IPS-18a (cell line): ENCODE results near the gene OPCML.
A peak's percentile ranks its signal among the peaks of the same experiment; 100 is the strongest.

Experiments used
- H3K27ac ChIP-seq: one replicate; pipeline ENCODE4 v1.5.1; 2013; ENCODE audit warnings: low read length
- H3K27me3 ChIP-seq: one replicate; pipeline ENCODE4 v1.6.1; 2013; ENCODE audit warnings: mild to moderate bottlenecking, low read length; ENCODE audit not compliant: control insufficient read depth, insufficient read depth
- H3K36me3 ChIP-seq: one replicate; pipeline ENCODE4 v1.6.1; 2013; ENCODE audit warnings: low read depth, low read length; ENCODE audit not compliant: control insufficient read depth
- H3K4me1 ChIP-seq: one replicate; pipeline ENCODE4 v1.6.1; 2013; ENCODE audit warnings: low read depth, low read length; ENCODE audit not compliant: control insufficient read depth
- H3K4me3 ChIP-seq: one replicate; pipeline ENCODE4 v1.5.1; 2013; ENCODE audit warnings: low read length
- H3K9ac ChIP-seq: one replicate; pipeline ENCODE4 v1.6.1; 2013; ENCODE audit warnings: mild to moderate bottlenecking, low read length, moderate library complexity
- H3K9me3 ChIP-seq: one replicate; pipeline ENCODE4 v1.6.1; 2013; ENCODE audit warnings: low read depth, low read length; ENCODE audit not compliant: control insufficient read depth

OPCML gene

DNA sequence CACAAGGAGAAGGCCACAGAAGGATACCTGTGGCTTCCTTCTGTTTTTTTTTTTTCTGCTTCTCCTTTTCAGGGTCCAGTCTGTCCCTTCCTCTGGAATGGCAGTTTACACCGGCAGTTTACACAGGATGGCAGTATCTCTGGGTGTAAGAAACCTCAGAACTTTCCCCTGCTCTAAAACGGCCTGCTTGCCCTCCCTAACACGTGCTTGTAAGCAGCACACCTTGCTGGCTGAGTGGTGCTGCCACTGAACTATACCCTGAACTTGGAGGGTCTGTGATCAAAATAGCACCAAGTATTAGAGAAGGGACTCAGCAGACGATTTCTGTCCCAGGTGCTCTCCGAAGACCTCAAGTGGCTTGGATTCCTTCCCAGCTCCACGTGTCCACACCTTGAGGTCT, 904 bp upstream of the OPCML start:
- Histone ChIP-seq H3K36me3 (no peaks in the 10 kb centered on the region), H3K4me3 (no peak overlapping the region), H3K9ac (no peak overlapping the region), H3K9me3 (no peaks in the 10 kb centered on the region), H3K27ac (no peak overlapping the region), H3K27me3 (peaks cover 47% of the 10 kb centered on the region), H3K4me1 (peaks cover 44% of the 10 kb centered on the region)

DNA sequence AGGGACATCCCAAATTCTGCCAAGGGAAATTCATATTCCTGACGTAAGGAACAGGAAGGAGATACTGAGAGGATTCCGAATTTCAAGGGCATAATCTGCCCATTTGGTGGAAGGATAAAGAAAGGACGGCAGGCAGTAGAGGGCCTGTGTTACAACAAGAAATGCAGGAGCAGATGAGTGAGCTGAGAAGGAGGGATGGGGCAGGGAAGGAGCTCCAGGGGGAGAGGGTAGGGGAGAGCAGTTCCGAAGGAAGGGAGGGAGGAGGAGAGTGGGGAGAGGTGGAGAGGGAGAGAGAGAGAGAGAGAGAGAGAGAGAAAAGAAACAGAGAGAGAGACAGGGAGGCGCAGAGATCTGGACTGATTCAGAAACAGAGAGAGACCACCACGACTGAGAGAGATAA, 843 bp downstream of the OPCML start:
- no peaks in the 10 kb centered on the region for H3K36me3 ChIP-seq
- H3K4me1 ChIP-seq, result peaks cover 44% of the 10 kb centered on the region
- H3K9ac ChIP-seq, result no peak overlapping the region
- no peaks in the 10 kb centered on the region for H3K9me3 ChIP-seq
- no peak overlapping the region for H3K27ac ChIP-seq
- H3K4me3 ChIP-seq, result peak overlapping the region; percentile 55
- peaks cover 47% of the 10 kb centered on the region for H3K27me3 ChIP-seq

DNA sequence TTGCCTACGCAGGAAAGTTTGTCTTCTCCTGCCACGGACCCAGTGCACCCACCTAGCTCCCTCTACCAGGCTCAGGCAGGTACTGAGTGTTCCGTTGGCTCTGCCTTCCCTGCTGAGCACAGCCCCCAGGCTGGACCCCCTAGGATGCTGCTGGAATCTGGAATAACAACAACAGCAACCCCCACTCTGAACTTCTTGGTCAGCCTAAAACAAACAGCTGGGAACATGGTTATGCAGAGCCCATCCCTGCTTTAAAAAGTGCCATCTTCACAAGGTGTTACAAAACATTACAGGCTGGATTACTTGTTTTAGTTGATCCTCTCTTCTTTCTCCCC, 1.8 kb downstream of the OPCML start:
- no peak overlapping the region for H3K9ac ChIP-seq

DNA sequence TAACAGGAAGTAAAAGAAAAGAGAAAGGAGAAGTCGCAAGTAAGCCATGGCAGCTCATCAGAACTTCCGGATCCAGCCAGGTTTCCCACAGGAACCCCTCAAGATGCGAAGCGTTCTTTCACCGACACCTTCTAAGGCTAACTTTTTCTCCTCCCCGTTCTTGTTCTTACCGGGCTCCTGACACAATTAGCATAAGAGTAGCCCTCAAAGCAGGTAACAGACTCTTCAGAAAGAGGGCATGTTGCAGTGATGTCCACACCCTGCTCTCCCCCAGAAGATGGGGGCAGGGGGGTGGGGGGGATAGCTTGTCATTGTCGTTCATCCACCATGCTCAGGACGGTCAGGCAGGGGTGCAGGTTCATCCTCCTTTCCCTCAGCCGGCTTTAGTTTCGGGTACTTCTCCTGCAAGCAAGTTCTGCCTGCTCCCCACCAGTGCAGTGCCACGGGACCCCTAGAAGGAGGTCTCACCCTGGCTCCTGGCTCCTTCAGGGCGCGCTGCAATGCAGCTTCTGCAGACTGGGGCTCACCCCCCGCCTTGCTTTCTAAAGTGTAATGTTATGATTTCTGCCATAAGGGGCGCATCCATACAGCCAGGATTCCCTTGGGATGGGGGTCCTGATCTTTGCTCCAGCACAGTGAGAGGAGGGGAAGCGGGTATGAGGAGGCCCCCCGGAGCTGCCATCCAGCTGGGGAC, 2.3 kb downstream of the OPCML start:
- no peaks in the 10 kb centered on the region for H3K9me3 ChIP-seq
- H3K27me3 ChIP-seq, result peaks cover 47% of the 10 kb centered on the region

More for the DNA sequence above, 1.8 kb downstream of the OPCML start:
- H3K4me1 ChIP-seq, result peaks cover 44% of the 10 kb centered on the region
- no peak overlapping the region for H3K27ac ChIP-seq
- peak overlapping the region; percentile 55 for H3K4me3 ChIP-seq
- H3K36me3 ChIP-seq, result no peaks in the 10 kb centered on the region
- H3K9me3 ChIP-seq, result no peaks in the 10 kb centered on the region
- H3K27me3 ChIP-seq, result peaks cover 47% of the 10 kb centered on the region

DNA sequence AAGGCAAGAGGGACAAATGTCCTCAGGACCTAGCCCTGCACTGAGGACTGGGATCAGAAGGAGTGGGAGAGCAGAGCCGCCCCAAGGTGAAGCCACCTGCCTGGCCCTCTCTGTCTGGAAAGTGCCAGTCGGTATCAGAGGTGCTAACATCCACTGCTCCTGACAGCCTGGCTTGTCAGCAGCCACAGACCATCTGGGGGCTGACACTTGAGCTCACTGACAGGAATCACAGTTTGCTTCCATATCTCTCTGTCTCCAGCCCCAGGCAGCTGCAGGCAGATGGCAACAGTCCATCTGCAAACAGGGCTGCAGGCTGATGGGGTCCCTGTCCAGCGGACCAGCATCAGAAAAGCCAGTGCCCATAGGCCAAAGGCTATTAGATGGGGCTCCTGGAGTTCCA, 5.5 kb downstream of the OPCML start:
- Histone ChIP-seq H3K4me3 (no peak overlapping the region), H3K27ac (no peak overlapping the region), H3K4me1 (peaks cover 28% of the 10 kb centered on the region), H3K9me3 (no peaks in the 10 kb centered on the region), H3K36me3 (no peaks in the 10 kb centered on the region), H3K27me3 (peaks cover 23% of the 10 kb centered on the region), H3K9ac (no peak overlapping the region)

More for the DNA sequence above, 2.3 kb downstream of the OPCML start:
- no peak overlapping the region for H3K9ac ChIP-seq
- peaks cover 44% of the 10 kb centered on the region for H3K4me1 ChIP-seq
- H3K36me3 ChIP-seq, result no peaks in the 10 kb centered on the region
- peak overlapping the region; percentile 55 for H3K4me3 ChIP-seq
- no peak overlapping the region for H3K27ac ChIP-seq

DNA sequence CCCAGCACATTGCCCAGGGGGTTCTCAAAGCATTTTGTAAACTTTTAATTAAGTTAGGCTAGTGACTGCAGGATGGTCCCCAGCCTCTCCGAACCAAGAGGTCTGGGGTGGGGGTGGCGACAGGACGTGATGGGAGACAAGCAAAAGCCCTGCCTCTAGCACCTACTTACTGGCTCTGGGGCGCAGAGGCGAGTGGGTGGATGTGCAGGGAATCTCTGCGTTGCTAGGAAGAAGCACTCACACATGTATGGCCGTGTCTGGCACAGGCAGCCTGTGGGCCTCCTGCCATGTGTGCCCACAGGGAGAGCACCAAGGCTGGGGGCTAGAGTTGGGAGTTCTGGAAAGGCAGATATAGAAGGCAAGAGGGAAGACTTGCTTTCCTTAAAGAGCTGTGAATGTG, 6.3 kb downstream of the OPCML start:
- no peak overlapping the region for H3K9ac ChIP-seq
- no peaks in the 10 kb centered on the region for H3K9me3 ChIP-seq
- no peak overlapping the region for H3K4me3 ChIP-seq
- no peak overlapping the region for H3K27ac ChIP-seq
- H3K4me1 ChIP-seq, result peaks cover 22% of the 10 kb centered on the region
- no peaks in the 10 kb centered on the region for H3K36me3 ChIP-seq
- H3K27me3 ChIP-seq, result peaks cover 15% of the 10 kb centered on the region

DNA sequence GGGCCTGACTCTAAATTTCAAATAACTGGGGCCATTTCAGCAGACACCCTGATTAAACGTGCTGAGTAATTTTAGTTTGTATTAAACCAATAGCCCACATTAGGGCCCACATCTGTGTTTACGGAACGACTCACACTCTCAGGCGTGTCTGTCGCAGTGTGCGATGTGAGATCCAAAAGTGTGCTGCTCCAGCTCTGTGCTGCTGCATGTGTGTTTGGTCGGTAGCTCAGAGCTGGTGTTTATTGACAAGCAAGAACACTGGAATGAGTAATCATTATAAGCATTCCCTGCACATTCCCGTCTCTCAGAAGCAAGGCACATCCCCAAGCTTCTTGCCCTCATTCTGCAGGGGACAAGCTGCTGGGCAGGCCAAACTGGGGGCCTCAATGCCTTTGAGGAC, 7.8 kb downstream of the OPCML start:
- Histone ChIP-seq H3K36me3 (no peaks in the 10 kb centered on the region), H3K27me3 (peaks cover 6% of the 10 kb centered on the region), H3K4me3 (no peak overlapping the region), H3K27ac (no peak overlapping the region), H3K4me1 (peaks cover 7% of the 10 kb centered on the region), H3K9ac (no peak overlapping the region), H3K9me3 (no peaks in the 10 kb centered on the region)

DNA sequence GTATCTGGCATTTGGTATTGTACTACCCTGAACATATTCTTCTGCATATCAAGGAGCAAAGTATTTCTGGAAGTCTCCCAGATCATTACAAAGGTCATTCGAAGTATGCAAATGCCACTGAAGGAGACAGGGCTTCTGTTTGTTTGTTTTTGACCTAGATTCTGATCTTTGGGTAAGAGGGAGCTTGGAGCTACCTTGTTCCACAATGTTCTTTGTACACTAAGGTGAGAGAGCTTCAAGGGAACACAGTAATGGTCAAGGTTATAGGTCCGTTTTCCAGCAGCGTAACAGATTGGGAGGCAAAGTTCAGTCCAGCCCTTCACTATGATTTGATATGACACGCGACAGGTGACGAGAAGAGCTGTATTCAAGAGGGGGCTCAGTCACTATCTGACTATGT, 10.0 kb downstream of the OPCML start:
- H3K4me1 ChIP-seq, result no peaks in the 10 kb centered on the region
- H3K9me3 ChIP-seq, result no peaks in the 10 kb centered on the region
- no peak overlapping the region for H3K27ac ChIP-seq
- H3K4me3 ChIP-seq, result no peak overlapping the region
- no peaks in the 10 kb centered on the region for H3K36me3 ChIP-seq
- no peaks in the 10 kb centered on the region for H3K27me3 ChIP-seq
- H3K9ac ChIP-seq, result no peak overlapping the region

DNA sequence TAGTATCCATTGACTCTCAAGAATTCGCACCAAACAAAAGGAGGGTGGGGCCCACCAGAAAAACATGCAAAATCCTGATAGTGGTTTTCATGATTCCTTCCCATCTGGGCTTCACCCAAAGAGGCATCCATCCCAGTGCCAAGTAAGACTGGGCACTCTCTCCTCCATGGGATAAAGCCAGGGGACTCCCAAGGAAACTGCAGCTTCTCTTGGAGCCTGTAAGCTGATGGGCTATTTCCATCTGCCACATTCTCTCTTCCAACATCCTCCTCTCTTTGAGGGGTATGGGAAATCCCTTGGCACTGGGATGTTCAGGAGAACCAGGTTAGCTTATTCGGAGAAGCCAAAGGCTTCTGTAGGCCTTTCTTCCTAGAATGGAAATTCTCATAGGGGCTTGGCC, 10.8 kb downstream of the OPCML start:
- no peak overlapping the region for H3K9ac ChIP-seq
- H3K9me3 ChIP-seq, result no peaks in the 10 kb centered on the region
- no peaks in the 10 kb centered on the region for H3K4me1 ChIP-seq
- H3K27ac ChIP-seq, result no peak overlapping the region
- no peak overlapping the region for H3K4me3 ChIP-seq
- no peaks in the 10 kb centered on the region for H3K27me3 ChIP-seq
- H3K36me3 ChIP-seq, result no peaks in the 10 kb centered on the region

DNA sequence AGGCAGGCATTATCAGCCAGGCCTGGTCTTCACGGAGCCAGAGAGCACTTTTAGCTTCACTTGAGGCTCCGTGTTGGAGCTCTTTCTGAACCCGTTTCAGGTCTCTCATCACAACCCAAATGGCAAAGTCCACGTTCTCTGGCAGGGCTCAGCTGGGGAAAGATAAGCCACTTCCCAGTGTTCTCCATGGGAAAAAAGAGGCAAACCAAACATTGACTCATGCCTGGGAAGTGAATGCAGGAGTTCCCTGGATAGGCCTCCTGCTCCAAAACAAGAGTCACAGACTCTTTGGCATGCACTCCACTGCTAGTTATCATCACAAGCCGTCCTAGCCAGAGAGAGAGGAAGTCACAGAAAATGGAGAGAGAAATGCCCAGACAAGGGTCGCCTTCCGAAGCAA, 11.6 kb downstream of the OPCML start:
- H3K27me3 ChIP-seq, result no peaks in the 10 kb centered on the region
- H3K27ac ChIP-seq, result no peak overlapping the region
- H3K4me3 ChIP-seq, result no peak overlapping the region
- no peak overlapping the region for H3K9ac ChIP-seq
- H3K36me3 ChIP-seq, result no peaks in the 10 kb centered on the region
- no peaks in the 10 kb centered on the region for H3K9me3 ChIP-seq
- H3K4me1 ChIP-seq, result no peaks in the 10 kb centered on the region

DNA sequence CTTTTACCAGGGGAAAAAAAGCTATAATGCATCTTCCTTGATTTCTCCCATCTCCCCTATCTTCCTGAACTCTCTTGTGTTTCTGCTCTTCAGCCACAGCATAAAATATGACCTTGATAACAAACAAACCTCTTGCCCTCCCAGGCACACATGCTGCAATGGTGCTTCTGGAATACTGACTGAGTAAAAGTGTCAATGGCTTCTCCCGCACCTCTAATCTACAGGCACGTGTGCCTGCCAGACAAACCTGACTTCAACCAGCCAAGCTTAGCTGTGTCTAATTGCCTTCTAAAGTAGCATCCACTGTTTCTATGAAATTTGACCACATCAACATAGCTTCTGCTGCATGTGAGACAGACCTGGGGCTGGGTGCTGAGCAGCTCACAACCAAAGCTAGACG, 12.7 kb downstream of the OPCML start:
- H3K9me3 ChIP-seq, result no peaks in the 10 kb centered on the region
- H3K36me3 ChIP-seq, result no peaks in the 10 kb centered on the region
- H3K9ac ChIP-seq, result no peak overlapping the region
- H3K27ac ChIP-seq, result no peak overlapping the region
- H3K4me1 ChIP-seq, result peaks cover 9% of the 10 kb centered on the region
- H3K4me3 ChIP-seq, result no peak overlapping the region
- H3K27me3 ChIP-seq, result no peaks in the 10 kb centered on the region

DNA sequence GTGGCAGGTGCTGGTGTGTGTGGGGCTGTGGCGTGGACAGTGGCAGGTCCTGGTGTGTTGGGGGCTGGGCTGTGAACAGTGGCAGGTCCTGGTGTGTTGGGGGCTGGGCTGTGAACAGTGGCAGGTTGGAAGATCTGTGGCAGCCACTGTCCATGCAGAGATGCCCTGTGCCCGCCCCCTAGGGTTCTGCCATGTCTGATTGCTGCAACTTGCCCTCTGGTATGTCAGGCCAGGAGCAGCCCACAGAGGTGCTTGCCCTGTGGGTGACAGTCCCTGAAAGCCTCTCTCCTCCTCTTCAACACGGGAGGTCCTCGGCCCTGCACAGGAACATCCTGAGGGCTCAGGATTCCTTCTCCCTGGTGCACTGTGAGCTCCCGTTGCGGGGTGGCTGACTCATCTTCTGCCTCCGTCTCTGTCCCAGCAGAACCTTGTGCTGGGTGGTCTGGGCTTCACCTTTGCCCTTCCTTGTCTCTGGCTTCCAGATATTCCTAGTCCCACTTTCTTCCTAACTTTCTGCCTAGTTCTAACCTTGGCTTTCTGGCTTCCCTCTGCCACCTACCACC, 13.5 kb downstream of the OPCML start:
- Histone ChIP-seq H3K36me3 (no peaks in the 10 kb centered on the region), H3K9me3 (no peaks in the 10 kb centered on the region), H3K27ac (no peak overlapping the region)

More for the DNA sequence above, 13.5 kb downstream of the OPCML start:
- H3K4me1 ChIP-seq, result peaks cover 9% of the 10 kb centered on the region
- no peaks in the 10 kb centered on the region for H3K27me3 ChIP-seq
- no peak overlapping the region for H3K9ac ChIP-seq
- no peak overlapping the region for H3K4me3 ChIP-seq
